Measurements from ENCODE around the gene MCEMP1.

- TF ChIP-seq CTCF (IDR thresholded peaks at IDR 0.05), result no peak
- no peak for TF ChIP-seq POLR2A (IDR thresholded peaks at IDR 0.05)
- TF ChIP-seq EP300 (IDR thresholded peaks at IDR 0.05; ENCODE audit: low read depth), result no peak
- no peak for TF ChIP-seq POLR2AphosphoS5 (IDR thresholded peaks at IDR 0.05)
Measured at GRCh38 chr19:7677669-7678311, 900 bp downstream of the MCEMP1 start.

Data from transverse colon (tissue), 4 donors.